GM12875 (cell line): ENCODE measurements around the gene LTBP4.
A peak's percentile ranks its signal among the peaks of the same experiment; 100 is the strongest.

ENCODE experiments used
- H3K4me3 ChIP-seq: one replicate; pipeline ENCODE4 v1.5.1; 2011; ENCODE audit warnings: low read depth, low read length, control low read depth
- CTCF ChIP-seq: IDR thresholded peaks from 2 replicates; pipeline ENCODE4 v1.5.1; 2011; ENCODE audit warnings: low read depth, mild to moderate bottlenecking, control low read depth, inconsistent platforms, low read length, moderate library complexity, borderline replicate concordance; ENCODE audit not compliant: insufficient read depth

Gene LTBP4

GRCh38 chr19:40663695-40664692 lies 62.8 kb downstream of the LTBP4 start:
- peak overlapping the region; percentile 70 for H3K4me3 ChIP-seq
- TF ChIP-seq CTCF, result no peak

GRCh38 chr19:40666803-40667438 lies 65.8 kb downstream of the LTBP4 start:
- no peak overlapping the region for H3K4me3 ChIP-seq
- TF ChIP-seq CTCF, result no peak

GRCh38 chr19:40667602-40668001 lies 66.4 kb downstream of the LTBP4 start:
- no peak overlapping the region for H3K4me3 ChIP-seq
- TF ChIP-seq CTCF, result no peak

- H3K4me3 ChIP-seq, result no peak overlapping the region
- no peak for TF ChIP-seq CTCF
These were observed 67.9 kb downstream of the LTBP4 start for GRCh38 chr19:40668991-40669614.

GRCh38 chr19:40671404-40671803 lies 70.2 kb downstream of the LTBP4 start:
- H3K4me3 ChIP-seq, result no peak overlapping the region
- no peak for TF ChIP-seq CTCF

GRCh38 chr19:40672038-40672437 lies 70.9 kb downstream of the LTBP4 start:
- TF ChIP-seq CTCF, result no peak
- no peak overlapping the region for H3K4me3 ChIP-seq
